Activated naive CD4-positive, alpha-beta T cell treated with anti-CD3 and anti-CD28 coated beads, Interleukin-2, amount 50 U/mL, for 24 hours (primary cell): ENCODE data around the gene PRPF6.
A peak's percentile ranks its signal among the peaks of the same experiment; 100 is the strongest.
"Not testable (repeated sequence)": the region's sequence is repeated elsewhere in the genome, so short reads cannot be mapped to it uniquely, and the experiment has no call there.

Experiments used
- H3K27ac Mint-ChIP-seq: one replicate; pipeline ENCODE4 v1.8.0; 2021; ENCODE audit warnings: mild to moderate bottlenecking, mixed read lengths
- H3K27me3 Mint-ChIP-seq: one replicate; pipeline ENCODE4 v1.8.0; 2021; ENCODE audit warnings: mixed read lengths
- H3K36me3 Mint-ChIP-seq: one replicate; pipeline ENCODE4 v1.8.0; 2021; ENCODE audit warnings: mixed read lengths
- H3K4me1 Mint-ChIP-seq: one replicate; pipeline ENCODE4 v1.8.0; 2021; ENCODE audit warnings: mixed read lengths
- H3K4me3 Mint-ChIP-seq: one replicate; pipeline ENCODE4 v1.8.0; 2021; ENCODE audit warnings: mild to moderate bottlenecking, mixed read lengths
- H3K9me3 Mint-ChIP-seq: one replicate; pipeline ENCODE4 v1.8.0; 2021; ENCODE audit warnings: mixed read lengths

PRPF6 gene

GRCh38 chr20:63976511-63976910 lies 4.4 kb upstream of the PRPF6 start:
- H3K27me3 Mint-ChIP-seq, H3K36me3 Mint-ChIP-seq, H3K9me3 Mint-ChIP-seq: not testable (repeated sequence)
- Mint-ChIP-seq H3K4me1 (peaks cover 60% of the 10 kb centered on the region), H3K4me3 (peak overlapping the region; percentile 40), H3K27ac (peak overlapping the region; percentile 32)

GRCh38 chr20:63976980-63977738 lies 3.8 kb upstream of the PRPF6 start:
- H3K36me3 Mint-ChIP-seq: peaks cover 4% of the 10 kb centered on the region
- H3K4me1 Mint-ChIP-seq: peaks cover 66% of the 10 kb centered on the region
- H3K4me3 Mint-ChIP-seq: peak overlapping the region; percentile 84
- no peaks in the 10 kb centered on the region for H3K9me3 Mint-ChIP-seq
- H3K27me3 Mint-ChIP-seq: no peaks in the 10 kb centered on the region
- H3K27ac Mint-ChIP-seq: peak overlapping the region; percentile 80

- Mint-ChIP-seq H3K27ac (peak overlapping the region; percentile 80), H3K36me3 (peaks cover 8% of the 10 kb centered on the region), H3K9me3 (no peaks in the 10 kb centered on the region), H3K4me1 (peaks cover 72% of the 10 kb centered on the region), H3K27me3 (no peaks in the 10 kb centered on the region), H3K4me3 (peak overlapping the region; percentile 84)
Measured at GRCh38 chr20:63977739-63978276, 3.1 kb upstream of the PRPF6 start.

- Mint-ChIP-seq H3K4me3 (peak overlapping the region; percentile 84), H3K9me3 (no peaks in the 10 kb centered on the region), H3K36me3 (peaks cover 13% of the 10 kb centered on the region), H3K27me3 (no peaks in the 10 kb centered on the region), H3K27ac (peak overlapping the region; percentile 80), H3K4me1 (peaks cover 74% of the 10 kb centered on the region)
Measured at GRCh38 chr20:63978319-63979228, 2.4 kb upstream of the PRPF6 start.

- H3K9me3 Mint-ChIP-seq: no peaks in the 10 kb centered on the region
Measured at GRCh38 chr20:63979229-63979556, 1.7 kb upstream of the PRPF6 start.

GRCh38 chr20:63979557-63980316 lies 1.2 kb upstream of the PRPF6 start, which contains the start of gene SAMD10:
Gene SAMD10 (minus strand): TSS chr20:63979642. CDS start chr20:63979467, 175 bp downstream.
- peaks cover 70% of the 10 kb centered on the region for H3K4me1 Mint-ChIP-seq
- H3K4me3 Mint-ChIP-seq: peak within 1 kb of the TSS; percentile 98
- H3K27ac Mint-ChIP-seq: peak within 1 kb of the TSS; percentile 98
- peaks cover 16% of the 10 kb centered on the region for H3K36me3 Mint-ChIP-seq
- H3K27me3 Mint-ChIP-seq: no peaks in the 10 kb centered on the region
- no peaks in the 10 kb centered on the region for H3K9me3 Mint-ChIP-seq

More at GRCh38 chr20:63979229-63979556, 1.7 kb upstream of the PRPF6 start:
- Mint-ChIP-seq H3K36me3 (peaks cover 13% of the 10 kb centered on the region), H3K27ac (no peak overlapping the region), H3K4me3 (peak overlapping the region; percentile 84), H3K27me3 (no peaks in the 10 kb centered on the region), H3K4me1 (peaks cover 68% of the 10 kb centered on the region)

- no peaks in the 10 kb centered on the region for H3K9me3 Mint-ChIP-seq
- peak overlapping the region; percentile 98 for H3K27ac Mint-ChIP-seq
- H3K4me3 Mint-ChIP-seq: peak overlapping the region; percentile 98
- peaks cover 16% of the 10 kb centered on the region for H3K36me3 Mint-ChIP-seq
- H3K4me1 Mint-ChIP-seq: peaks cover 70% of the 10 kb centered on the region
- no peaks in the 10 kb centered on the region for H3K27me3 Mint-ChIP-seq
Measured at GRCh38 chr20:63980317-63980805, 571 bp upstream of the PRPF6 start.

GRCh38 chr20:63982937-63983336 lies 2.0 kb downstream of the PRPF6 start:
- H3K4me3 Mint-ChIP-seq: peak overlapping the region; percentile 70
- H3K36me3 Mint-ChIP-seq: peaks cover 19% of the 10 kb centered on the region
- H3K9me3 Mint-ChIP-seq: no peaks in the 10 kb centered on the region
- no peaks in the 10 kb centered on the region for H3K27me3 Mint-ChIP-seq
- H3K4me1 Mint-ChIP-seq: peaks cover 48% of the 10 kb centered on the region
- H3K27ac Mint-ChIP-seq: peak overlapping the region; percentile 18

- no peak overlapping the region for H3K27ac Mint-ChIP-seq
- H3K27me3 Mint-ChIP-seq: no peaks in the 10 kb centered on the region
- no peaks in the 10 kb centered on the region for H3K9me3 Mint-ChIP-seq
- peaks cover 11% of the 10 kb centered on the region for H3K36me3 Mint-ChIP-seq
- peaks cover 32% of the 10 kb centered on the region for H3K4me1 Mint-ChIP-seq
- no peak overlapping the region for H3K4me3 Mint-ChIP-seq
Measured at GRCh38 chr20:64000906-64001305, 20.0 kb downstream of the PRPF6 start.

GRCh38 chr20:64001607-64002011 lies 20.7 kb downstream of the PRPF6 start:
- H3K27me3 Mint-ChIP-seq: no peaks in the 10 kb centered on the region
- H3K4me1 Mint-ChIP-seq: peaks cover 35% of the 10 kb centered on the region
- H3K27ac Mint-ChIP-seq: peak overlapping the region; percentile 88
- peak overlapping the region; percentile 68 for H3K4me3 Mint-ChIP-seq
- H3K9me3 Mint-ChIP-seq: no peaks in the 10 kb centered on the region
- H3K36me3 Mint-ChIP-seq: peaks cover 13% of the 10 kb centered on the region

GRCh38 chr20:64003960-64004725 lies 23.2 kb downstream of the PRPF6 start:
- Mint-ChIP-seq H3K4me3 (no peak overlapping the region), H3K27ac (peak overlapping the region; percentile 23), H3K27me3 (no peaks in the 10 kb centered on the region), H3K36me3 (peaks cover 19% of the 10 kb centered on the region), H3K4me1 (peaks cover 49% of the 10 kb centered on the region), H3K9me3 (no peaks in the 10 kb centered on the region)

GRCh38 chr20:64005394-64005793 lies 24.5 kb downstream of the PRPF6 start:
- Mint-ChIP-seq H3K4me3 (peak overlapping the region; percentile 44), H3K9me3 (no peaks in the 10 kb centered on the region), H3K27me3 (no peaks in the 10 kb centered on the region), H3K36me3 (peaks cover 25% of the 10 kb centered on the region), H3K27ac (peak overlapping the region; percentile 73), H3K4me1 (peaks cover 60% of the 10 kb centered on the region)

- no peaks in the 10 kb centered on the region for H3K27me3 Mint-ChIP-seq
- no peak overlapping the region for H3K4me3 Mint-ChIP-seq
- H3K9me3 Mint-ChIP-seq: no peaks in the 10 kb centered on the region
- peaks cover 68% of the 10 kb centered on the region for H3K4me1 Mint-ChIP-seq
- H3K27ac Mint-ChIP-seq: no peak overlapping the region
- H3K36me3 Mint-ChIP-seq: peaks cover 23% of the 10 kb centered on the region
Measured at GRCh38 chr20:64006490-64006889, 25.6 kb downstream of the PRPF6 start.

- H3K4me3 Mint-ChIP-seq: no peak overlapping the region
- peaks cover 21% of the 10 kb centered on the region for H3K36me3 Mint-ChIP-seq
- peaks cover 66% of the 10 kb centered on the region for H3K4me1 Mint-ChIP-seq
Measured at GRCh38 chr20:64006902-64007301, 26.0 kb downstream of the PRPF6 start.

More at GRCh38 chr20:64006902-64007301, 26.0 kb downstream of the PRPF6 start:
- H3K27ac Mint-ChIP-seq: no peak overlapping the region
- H3K9me3 Mint-ChIP-seq: no peaks in the 10 kb centered on the region
- H3K27me3 Mint-ChIP-seq: no peaks in the 10 kb centered on the region
